Smooth muscle cell (in vitro differentiated cells): ENCODE results near the gene SKIL. TPM values are rescaled to one million over a fixed set of nuclear protein-coding genes. Genes with fewer than 3 reads are reported as not detected.

Experiments
- DNase-seq: peaks from one replicate; lab custom pipeline; 2025; ENCODE audit not compliant: unreplicated experiment; lab: John Stamatoyannopoulos, UW
- H2AFZ ChIP-seq: fragments of 200-600 bp; sonication (generic); 2 replicates; pipeline ENCODE4 v1.6.0; 2016; ENCODE audit warnings: antibody characterized with exemption, low read depth, mild to moderate bottlenecking
- H3F3A ChIP-seq: fragments of 200-600 bp; sonication (generic); 2 replicates; pipeline ENCODE4 v1.6.0; 2017; ENCODE audit warnings: antibody characterized with exemption, low read depth
- H3K27ac ChIP-seq: fragments of 200-600 bp; sonication (generic); 2 replicates; pipeline ENCODE4 v1.5.1; 2016; ENCODE audit warnings: low read depth, mild to moderate bottlenecking
- H3K27me3 ChIP-seq: fragments of 200-600 bp; sonication (generic); 2 replicates; pipeline ENCODE4 v1.6.1; 2016; ENCODE audit warnings: low read depth, mild to moderate bottlenecking
- H3K36me3 ChIP-seq: fragments of 200-600 bp; sonication (generic); 2 replicates; pipeline ENCODE4 v1.5.1; 2016; ENCODE audit warnings: low read depth
- H3K4me1 ChIP-seq: fragments of 200-600 bp; sonication (generic); 2 replicates; pipeline ENCODE4 v1.5.1; 2016; ENCODE audit warnings: low read depth
- H3K4me2 ChIP-seq: fragments of 200-600 bp; sonication (generic); 2 replicates; pipeline ENCODE4 v1.6.0; 2016; ENCODE audit warnings: mild to moderate bottlenecking
- H3K4me3 ChIP-seq: fragments of 200-600 bp; sonication (generic); 2 replicates; pipeline ENCODE4 v1.5.1; 2016; ENCODE audit warnings: mild to moderate bottlenecking
- H3K79me2 ChIP-seq: fragments of 200-600 bp; sonication (generic); 2 replicates; pipeline ENCODE4 v1.6.0; 2016; ENCODE audit warnings: low read depth, mild to moderate bottlenecking
- H3K9ac ChIP-seq: fragments of 200-600 bp; sonication (generic); 2 replicates; pipeline ENCODE4 v1.6.0; 2016; ENCODE audit warnings: low read depth
- H3K9me3 ChIP-seq: fragments of 200-600 bp; sonication (generic); replicated peaks from 2 replicates; pipeline ENCODE4 v1.5.1; 2016; ENCODE audit warnings: low read depth
- H4K20me1 ChIP-seq: fragments of 200-600 bp; sonication (generic); 2 replicates; pipeline ENCODE4 v1.6.0; 2016; ENCODE audit warnings: low read depth
- WGBS: methylation state at CpG from one replicate; pipeline ENCODE4 v1.1.7; 2016; ENCODE audit warnings: low lambda C conversion rate; 5-methylcytosine and 5-hydroxymethylcytosine counted together
- polyA plus RNA-seq: library from polyadenylated mRNA; unstranded; fragments of >200 nt; fragmentation: Nextera tagmentation; extraction: Ambion mirVana; gene quantifications from 2 replicates; pipeline ENCODE4 v1.2.1, GENCODE V29; 2016
- total RNA-seq: library from RNA; depleted of rRNA; stranded (reverse); fragments of >200 nt; gene quantifications from 2 replicates; pipeline ENCODE4 v1.2.3, GENCODE V29; 2014
- TF ChIP-seq, protein P1 (sequence below): fragments of 200-600 bp; sonication (generic); IDR thresholded peaks from 2 replicates; pipeline ENCODE4 v1.5.1; 2017; ENCODE audit warnings: borderline replicate concordance, mild to moderate bottlenecking, antibody characterized with exemption; ENCODE audit not compliant: insufficient read depth, poor library complexity, severe bottlenecking

Gene SKIL
- total and polyA plus RNA-seq, 2 experiments from 2014 or later, result 22.0 to 167 TPM

GRCh38 chr3:170410428-170411029, 53.0 kb downstream of the SKIL start:
- Histone ChIP-seq H3K4me3 (no peak overlapping the region), H3K4me1 (no peaks in the 10 kb centered on the region), H3K27ac (no peak overlapping the region), H3F3A (peaks cover 5% of the 10 kb centered on the region), H3K4me2 (no peak overlapping the region), H2AFZ (no peak overlapping the region), H4K20me1 (no peaks in the 10 kb centered on the region), H3K27me3 (no peaks in the 10 kb centered on the region), H3K79me2 (no peaks in the 10 kb centered on the region), H3K9me3 (no peaks in the 10 kb centered on the region), H3K36me3 (no peaks in the 10 kb centered on the region), H3K9ac (no peak overlapping the region)
- TF ChIP-seq, protein P1, sequence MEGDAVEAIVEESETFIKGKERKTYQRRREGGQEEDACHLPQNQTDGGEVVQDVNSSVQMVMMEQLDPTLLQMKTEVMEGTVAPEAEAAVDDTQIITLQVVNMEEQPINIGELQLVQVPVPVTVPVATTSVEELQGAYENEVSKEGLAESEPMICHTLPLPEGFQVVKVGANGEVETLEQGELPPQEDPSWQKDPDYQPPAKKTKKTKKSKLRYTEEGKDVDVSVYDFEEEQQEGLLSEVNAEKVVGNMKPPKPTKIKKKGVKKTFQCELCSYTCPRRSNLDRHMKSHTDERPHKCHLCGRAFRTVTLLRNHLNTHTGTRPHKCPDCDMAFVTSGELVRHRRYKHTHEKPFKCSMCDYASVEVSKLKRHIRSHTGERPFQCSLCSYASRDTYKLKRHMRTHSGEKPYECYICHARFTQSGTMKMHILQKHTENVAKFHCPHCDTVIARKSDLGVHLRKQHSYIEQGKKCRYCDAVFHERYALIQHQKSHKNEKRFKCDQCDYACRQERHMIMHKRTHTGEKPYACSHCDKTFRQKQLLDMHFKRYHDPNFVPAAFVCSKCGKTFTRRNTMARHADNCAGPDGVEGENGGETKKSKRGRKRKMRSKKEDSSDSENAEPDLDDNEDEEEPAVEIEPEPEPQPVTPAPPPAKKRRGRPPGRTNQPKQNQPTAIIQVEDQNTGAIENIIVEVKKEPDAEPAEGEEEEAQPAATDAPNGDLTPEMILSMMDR, result peak; percentile 37
- DNase-seq, result no peak
- 86% methylated on average over 4 of the region's 4 CpGs for WGBS

DNA sequence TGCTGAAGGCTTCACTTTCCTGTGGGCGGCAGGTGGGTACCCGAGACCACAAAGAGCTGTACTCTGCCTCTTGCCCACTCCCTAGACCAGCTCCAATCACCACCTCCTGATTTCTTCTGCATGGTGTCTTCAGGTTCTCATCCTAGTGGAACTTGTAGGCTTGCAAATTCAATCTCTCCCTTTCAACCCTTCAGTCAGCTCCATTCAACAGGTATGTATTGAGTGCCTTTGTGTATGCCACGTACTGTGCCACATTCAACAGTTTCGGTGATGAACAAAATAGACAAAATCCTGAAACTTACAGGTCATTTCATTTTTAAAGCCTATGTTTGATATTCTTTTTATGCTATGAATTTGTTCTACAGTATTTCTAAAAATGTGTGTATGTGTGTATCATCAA, 55.8 kb downstream of the SKIL start:
- H2AFZ ChIP-seq, result no peak overlapping the region
- no peaks in the 10 kb centered on the region for H3K4me1 ChIP-seq
- H3K79me2 ChIP-seq, result no peaks in the 10 kb centered on the region
- TF ChIP-seq, protein P1, result no peak
- no peaks in the 10 kb centered on the region for H4K20me1 ChIP-seq
- WGBS, result 100% methylated on average over 4 of the region's 4 CpGs
- DNase-seq, result no peak
- no peak overlapping the region for H3K27ac ChIP-seq
- no peak overlapping the region for H3K9ac ChIP-seq
- peaks cover 15% of the 10 kb centered on the region for H3K27me3 ChIP-seq
- no peaks in the 10 kb centered on the region for H3K36me3 ChIP-seq
- peak overlapping the region; percentile 36 for H3K4me2 ChIP-seq
- no peak overlapping the region for H3K4me3 ChIP-seq
- no peaks in the 10 kb centered on the region for H3K9me3 ChIP-seq
- peaks cover 5% of the 10 kb centered on the region for H3F3A ChIP-seq

- Histone ChIP-seq H3K27ac (peak overlapping the region; percentile 21), H3F3A (peaks cover 5% of the 10 kb centered on the region), H3K79me2 (no peaks in the 10 kb centered on the region), H3K27me3 (peaks cover 23% of the 10 kb centered on the region), H2AFZ (no peak overlapping the region), H4K20me1 (no peaks in the 10 kb centered on the region), H3K9ac (no peak overlapping the region), H3K4me2 (peak overlapping the region; percentile 9), H3K4me3 (no peak overlapping the region), H3K36me3 (no peaks in the 10 kb centered on the region), H3K9me3 (no peaks in the 10 kb centered on the region), H3K4me1 (no peaks in the 10 kb centered on the region)
- TF ChIP-seq, protein P1, result peak; percentile 91
- 8% methylated on average over 5 of the region's 5 CpGs for WGBS
- DNase-seq, result no peak
Observed at GRCh38 chr3:170414202-170414663, 56.7 kb downstream of the SKIL start.

DNA sequence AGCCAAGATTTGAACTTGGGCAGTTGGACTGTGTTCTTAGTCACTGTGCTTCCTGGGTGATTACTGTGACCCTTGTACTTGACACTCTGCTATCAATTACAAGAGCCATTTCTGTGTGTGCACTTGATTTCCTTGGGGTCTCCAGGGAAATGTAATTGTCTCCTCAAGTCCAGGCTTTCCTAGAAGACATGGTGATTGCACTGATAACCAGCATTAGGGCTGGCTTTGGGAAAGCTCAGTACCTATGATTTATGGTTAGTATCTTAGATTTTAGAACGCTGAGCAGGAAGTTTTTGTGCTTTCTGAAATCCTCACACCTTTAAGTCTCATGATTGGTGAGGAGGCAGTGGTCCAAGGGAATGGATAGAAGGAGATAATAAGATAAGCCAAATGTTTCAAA, 59.6 kb downstream of the SKIL start:
- Histone ChIP-seq H3K4me1 (no peaks in the 10 kb centered on the region), H3K27ac (no peak overlapping the region), H3K4me3 (no peak overlapping the region), H4K20me1 (no peaks in the 10 kb centered on the region), H3K9me3 (no peaks in the 10 kb centered on the region), H3K36me3 (no peaks in the 10 kb centered on the region), H2AFZ (no peak overlapping the region), H3K4me2 (no peak overlapping the region), H3F3A (peaks cover 14% of the 10 kb centered on the region), H3K9ac (no peak overlapping the region), H3K79me2 (no peaks in the 10 kb centered on the region), H3K27me3 (peaks cover 32% of the 10 kb centered on the region)
- TF ChIP-seq, protein P1, result no peak
- WGBS, result 66% methylated on average over 1 of the region's 1 CpG
- DNase-seq, result no peak
